ENCODE measurements around the gene TRAPPC12. TPM values are rescaled to one million over a fixed set of nuclear protein-coding genes. Genes with fewer than 3 reads are reported as not detected.
"Not testable (repeated sequence)": the region's sequence is repeated elsewhere in the genome, so short reads cannot be mapped to it uniquely, and the experiment has no call there.

Gene TRAPPC12
- polyA plus RNA-seq, 10 donors: 51.0 to 88.1 (median 61.9) TPM

- no peak for DNase-seq
These were observed 120.9 kb downstream of the TRAPPC12 start for GRCh38 chr2:3500326-3500899.

DNA sequence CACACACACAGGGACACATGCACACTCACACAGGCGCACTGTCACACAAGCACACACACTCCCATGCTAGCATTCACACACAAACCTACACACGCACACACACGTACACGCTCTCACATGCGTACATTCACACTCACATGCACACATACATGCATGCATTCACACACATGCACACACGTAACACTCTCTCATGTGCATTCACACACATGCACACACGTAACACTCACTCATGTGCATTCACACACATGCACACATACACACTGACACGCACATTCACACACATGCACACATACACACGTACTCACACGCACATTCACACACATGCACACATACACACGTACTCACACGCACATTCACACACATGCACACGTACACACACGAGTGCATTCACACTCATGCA, 123.6 kb downstream of the TRAPPC12 start:
- no peak for DNase-seq

DNA sequence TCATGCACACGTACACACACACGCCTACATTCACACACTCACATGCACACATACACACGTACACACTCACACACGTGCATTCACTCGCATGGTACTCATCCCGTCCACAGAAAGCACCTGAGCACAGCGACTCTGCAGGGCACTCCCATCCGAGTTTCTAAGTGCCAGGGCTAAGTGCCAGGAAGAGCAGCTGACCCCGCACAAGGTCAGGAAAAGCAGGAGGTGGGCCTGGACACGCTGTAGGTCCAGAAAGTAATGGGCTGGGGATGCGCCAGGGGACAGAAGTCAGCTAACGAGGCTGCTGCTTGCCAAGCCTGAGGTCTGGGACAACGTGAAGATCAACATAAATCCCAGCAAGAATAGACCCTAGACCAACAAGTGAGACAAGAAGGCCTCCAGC, 124.0 kb downstream of the TRAPPC12 start:
- no peak for DNase-seq

- no peak for DNase-seq
These were observed 125.2 kb downstream of the TRAPPC12 start for GRCh38 chr2:3504741-3505140.

DNA sequence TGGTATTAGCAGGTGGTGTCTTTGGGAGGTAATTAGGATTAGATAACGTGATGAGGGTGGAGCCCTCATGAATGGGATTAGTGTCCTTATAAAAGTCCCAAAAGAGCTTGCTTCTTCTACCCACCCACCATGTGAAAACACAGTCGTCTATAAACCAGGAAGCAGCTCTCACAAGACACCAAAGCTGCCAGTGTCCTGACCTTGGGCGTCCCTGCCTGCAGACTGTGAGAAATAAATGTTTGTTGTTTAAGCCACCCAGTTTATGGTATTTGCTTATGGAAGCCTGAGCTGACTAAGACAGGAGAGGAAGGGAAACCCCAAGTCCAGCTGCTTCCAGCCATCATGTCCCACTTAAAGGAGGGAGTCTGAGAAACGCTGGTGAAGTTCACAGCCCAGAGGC, 126.3 kb downstream of the TRAPPC12 start:
- DNase-seq: peak in 1 of 3 donors; percentile 39

DNA sequence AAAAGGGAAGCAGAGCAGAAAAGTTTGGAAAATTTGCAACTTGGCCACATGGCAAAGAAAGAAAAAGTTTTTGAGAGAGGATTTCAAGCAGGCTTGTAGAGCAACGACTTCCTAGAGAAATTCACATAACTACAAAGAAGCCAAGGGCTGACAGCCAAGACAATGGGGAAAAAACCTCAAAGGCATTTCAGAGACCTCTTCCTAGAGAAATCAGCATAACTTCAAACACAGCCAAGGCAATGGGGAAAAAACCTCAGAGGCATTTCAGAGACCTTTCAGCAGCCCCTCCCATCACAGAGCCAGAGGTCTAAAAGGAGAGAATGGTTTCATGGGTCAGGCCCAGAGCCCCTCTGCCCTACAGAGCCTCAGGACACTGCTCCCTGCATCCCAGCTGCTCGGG, 132.6 kb downstream of the TRAPPC12 start:
- no peak for DNase-seq

DNA sequence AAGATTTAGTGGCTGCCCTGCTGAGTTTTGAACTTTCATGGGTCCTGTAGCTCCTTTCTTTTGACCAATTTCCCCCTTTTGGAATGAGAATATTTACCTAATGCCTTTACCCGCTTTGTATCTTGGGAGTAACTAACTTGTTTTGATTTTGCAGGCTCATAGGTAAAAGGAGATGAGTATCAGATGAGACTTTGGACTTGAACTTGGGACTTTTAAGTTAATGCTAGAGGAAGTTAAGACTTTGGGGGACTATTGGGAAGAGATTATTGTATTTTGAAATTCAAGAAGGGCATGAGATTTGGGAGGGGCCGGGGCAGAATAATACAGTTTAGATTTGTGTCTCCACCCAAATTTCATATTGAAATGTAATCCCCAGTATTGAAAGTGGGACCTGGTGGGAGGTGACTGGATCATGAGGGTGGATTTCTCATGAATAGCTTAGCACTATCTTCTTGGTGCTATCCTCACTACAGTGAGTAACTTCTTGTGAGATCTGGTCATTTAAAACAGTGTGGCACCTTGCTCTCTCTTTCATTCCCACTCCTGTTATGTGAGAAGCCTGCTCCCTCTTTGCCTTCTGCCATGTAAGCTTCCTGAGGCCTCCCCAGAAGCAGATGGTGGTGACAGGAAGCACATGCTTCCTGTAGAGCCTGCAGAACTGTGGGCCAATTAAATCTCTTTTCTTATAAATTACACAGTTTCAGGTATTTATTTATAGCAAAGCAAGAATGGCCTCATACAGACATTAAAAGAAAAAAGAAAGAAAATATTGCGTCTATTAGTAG, 133.7 kb downstream of the TRAPPC12 start:
- no peak for DNase-seq

GRCh38 chr2:3515438-3515837, 135.9 kb downstream of the TRAPPC12 start:
- DNase-seq: not testable (repeated sequence)

- DNase-seq: no peak
These were observed 137.3 kb downstream of the TRAPPC12 start for GRCh38 chr2:3516831-3517230.

DNA sequence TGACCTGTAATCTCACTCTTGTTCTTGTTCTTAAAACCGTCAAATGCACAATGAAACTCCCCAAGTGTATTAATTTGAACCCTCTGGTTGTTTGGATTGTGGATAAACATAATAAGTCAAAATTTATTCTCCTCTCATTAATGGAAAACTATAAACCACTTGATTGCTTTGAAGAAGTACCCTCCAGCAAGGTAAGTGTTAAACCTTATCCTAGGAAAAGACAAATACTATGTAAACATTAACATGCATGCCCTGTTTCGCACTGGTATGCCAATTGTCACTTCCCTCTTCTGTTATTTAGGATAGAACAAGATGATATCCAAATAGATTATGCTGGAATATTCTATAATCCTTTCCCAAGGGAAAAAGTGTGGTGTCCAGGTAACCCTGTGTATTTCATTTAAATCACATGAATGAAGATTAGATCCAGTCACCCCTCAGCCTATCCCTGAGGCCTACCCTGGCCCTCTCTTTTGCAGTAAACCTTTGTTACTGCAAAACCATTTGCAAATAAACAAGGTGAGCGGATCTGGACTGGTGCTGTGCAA, 138.5 kb downstream of the TRAPPC12 start:
- DNase-seq: no peak

DNA sequence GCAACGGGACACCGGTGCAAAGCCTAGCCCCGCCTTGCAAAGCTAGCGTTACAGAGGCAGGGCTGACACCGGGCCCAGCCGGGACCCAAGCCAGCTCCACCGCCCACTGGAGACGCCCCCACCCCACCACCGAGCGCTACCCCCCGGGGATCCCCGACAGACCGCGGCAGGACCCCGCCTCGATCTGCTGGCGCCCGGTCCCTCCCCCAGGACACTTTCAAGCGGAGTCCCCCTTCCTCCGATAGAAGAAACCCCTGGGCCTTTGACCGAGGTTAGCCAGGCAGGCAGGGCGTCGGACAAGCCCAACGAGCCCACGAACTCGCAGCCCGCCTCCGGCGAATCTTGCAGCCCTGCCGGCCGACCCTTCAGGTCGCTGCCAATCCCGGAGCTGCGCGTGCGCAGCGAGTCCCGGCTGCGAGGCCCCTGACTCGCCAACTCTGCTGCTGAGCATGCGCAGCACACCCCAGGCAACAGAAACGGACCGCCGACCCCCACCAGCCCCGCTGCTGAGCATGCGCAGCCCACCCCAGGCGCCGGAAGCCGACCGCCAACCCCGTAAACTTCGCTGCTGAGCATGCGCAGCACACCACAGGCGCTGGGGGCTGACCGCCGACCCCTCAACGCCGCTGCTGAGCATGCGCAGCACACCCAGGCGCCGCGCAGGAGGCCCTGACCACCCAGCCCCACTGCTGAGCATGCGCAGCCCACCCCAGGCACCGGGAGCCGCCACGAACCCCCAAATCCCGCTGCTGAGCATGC, 139.2 kb downstream of the TRAPPC12 start:
- peak; percentile 98 to 100 (median 100) for DNase-seq

GRCh38 chr2:3519255-3520205, 140.0 kb downstream of the TRAPPC12 start, which contains the start of gene ADI1:
ADI1 (minus strand) TSS chr2:3519531; CDS start chr2:3519487, 44 bp downstream.
- peak; percentile 78 to 94 (median 85) for DNase-seq

- DNase-seq: no peak
These were observed 141.1 kb downstream of the TRAPPC12 start for GRCh38 chr2:3520591-3520990.

GRCh38 chr2:3522961-3523421, 143.5 kb downstream of the TRAPPC12 start:
- peak in 1 of 3 donors; percentile 23 for DNase-seq

DNA sequence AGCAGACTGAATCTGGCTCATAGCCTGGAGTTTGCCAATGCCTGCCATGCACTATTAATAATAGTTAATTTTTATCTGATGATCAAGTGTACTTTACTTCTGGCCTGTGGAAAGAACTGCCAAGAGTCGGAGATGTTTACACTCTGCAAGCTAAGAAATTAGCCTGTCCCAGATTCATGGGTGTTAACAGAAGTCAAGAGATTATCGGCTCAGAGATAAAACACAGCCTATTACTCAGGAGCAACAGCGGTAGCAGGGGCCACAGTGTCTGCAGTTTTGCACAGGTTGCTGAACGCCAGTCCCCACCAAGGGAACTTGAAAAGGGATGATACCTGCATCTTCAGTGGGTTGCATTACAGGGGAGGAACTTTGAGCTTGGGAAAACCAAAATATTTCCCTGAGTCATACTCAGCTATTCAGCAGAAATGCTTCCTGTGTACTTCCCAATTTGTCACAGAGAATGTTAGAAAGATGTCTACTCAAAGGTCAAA, 144.1 kb downstream of the TRAPPC12 start:
- no peak for DNase-seq

GRCh38 chr2:3526871-3527270, 147.4 kb downstream of the TRAPPC12 start:
- no peak for DNase-seq

DNA sequence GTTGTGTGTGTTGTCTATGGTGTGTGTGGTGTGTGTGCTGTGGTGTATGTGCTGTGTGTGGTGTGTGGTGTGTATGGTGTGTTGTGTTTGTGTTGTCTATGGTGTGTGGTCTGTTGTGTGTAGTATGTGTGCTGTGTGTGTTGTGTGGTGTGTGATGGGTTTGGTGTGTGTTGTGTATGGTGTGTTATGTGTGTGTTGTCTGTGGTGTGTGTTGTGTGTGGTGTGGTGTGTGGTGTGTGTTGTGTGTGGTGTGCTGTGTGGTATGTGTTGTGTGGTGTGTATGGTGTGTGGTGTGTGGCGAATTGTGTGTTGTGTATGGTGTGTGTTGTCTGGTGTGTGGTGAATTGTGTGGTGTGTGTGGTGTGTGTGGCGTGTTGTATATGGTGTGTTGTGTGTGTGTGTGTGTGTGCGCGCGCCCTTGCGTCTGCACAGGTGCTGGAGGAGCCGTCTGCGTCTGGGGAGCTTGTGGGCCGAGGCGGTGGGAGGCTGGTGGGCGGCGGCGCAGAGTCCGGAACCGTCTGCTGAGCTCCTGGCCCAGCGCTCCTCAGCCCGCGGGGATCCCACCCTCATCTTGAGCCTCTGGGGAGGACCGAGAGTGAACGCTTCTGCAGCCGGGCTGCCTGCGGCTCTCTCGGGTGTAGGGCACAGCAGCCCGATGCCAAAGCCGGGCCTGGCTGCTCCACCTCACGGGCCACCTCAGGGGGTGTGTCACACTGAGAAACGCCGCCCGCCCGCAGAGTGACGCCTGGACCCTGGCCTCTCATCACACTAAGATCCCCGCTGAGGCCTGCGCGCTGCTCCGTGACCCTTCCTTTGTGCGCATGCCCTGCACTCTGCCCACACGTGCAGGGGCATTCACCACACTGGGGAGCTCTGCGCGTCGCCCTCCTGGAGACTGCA, 148.6 kb downstream of the TRAPPC12 start:
- no peak for DNase-seq

All from muscle of back (tissue), 11 donors.